ENCODE measurements around the gene PKM.

DNA sequence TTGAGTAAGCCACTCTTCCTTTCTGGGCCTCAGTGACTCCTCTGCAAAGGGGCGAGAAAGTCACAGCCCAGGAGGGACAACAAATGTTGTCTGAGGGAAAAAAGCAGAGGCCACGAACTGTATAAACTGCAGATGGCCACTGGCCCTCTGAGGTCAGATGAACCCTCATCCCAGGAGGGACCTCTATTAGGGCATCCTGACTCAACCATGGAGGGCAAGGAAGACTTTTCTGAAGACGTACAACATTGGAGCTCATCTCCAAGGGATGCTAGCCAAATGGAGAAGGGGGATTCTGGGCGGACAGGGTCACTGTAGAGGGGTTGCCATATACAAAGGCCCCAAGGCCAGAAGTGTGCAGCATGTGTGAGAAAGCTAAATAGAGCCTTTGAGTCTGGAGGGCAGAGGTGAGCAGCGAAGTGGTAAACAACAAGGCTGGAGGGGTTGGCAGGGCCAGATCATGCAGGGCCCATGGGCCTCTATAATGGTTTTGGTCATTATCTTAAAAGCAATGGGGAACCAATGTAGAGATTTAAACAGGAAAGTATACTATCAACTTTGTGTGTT is 50.1 kb downstream of the PKM start:
- TF ChIP-seq, protein P1, sequence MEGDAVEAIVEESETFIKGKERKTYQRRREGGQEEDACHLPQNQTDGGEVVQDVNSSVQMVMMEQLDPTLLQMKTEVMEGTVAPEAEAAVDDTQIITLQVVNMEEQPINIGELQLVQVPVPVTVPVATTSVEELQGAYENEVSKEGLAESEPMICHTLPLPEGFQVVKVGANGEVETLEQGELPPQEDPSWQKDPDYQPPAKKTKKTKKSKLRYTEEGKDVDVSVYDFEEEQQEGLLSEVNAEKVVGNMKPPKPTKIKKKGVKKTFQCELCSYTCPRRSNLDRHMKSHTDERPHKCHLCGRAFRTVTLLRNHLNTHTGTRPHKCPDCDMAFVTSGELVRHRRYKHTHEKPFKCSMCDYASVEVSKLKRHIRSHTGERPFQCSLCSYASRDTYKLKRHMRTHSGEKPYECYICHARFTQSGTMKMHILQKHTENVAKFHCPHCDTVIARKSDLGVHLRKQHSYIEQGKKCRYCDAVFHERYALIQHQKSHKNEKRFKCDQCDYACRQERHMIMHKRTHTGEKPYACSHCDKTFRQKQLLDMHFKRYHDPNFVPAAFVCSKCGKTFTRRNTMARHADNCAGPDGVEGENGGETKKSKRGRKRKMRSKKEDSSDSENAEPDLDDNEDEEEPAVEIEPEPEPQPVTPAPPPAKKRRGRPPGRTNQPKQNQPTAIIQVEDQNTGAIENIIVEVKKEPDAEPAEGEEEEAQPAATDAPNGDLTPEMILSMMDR (conservative IDR thresholded peaks at IDR 0.05): no peak
- TF ChIP-seq EZH2 (IDR thresholded peaks at IDR 0.05; ENCODE audit: low read depth): no peak
